Calu3 (cell line): ENCODE data around the gene ONECUT1. TPM values are rescaled to one million over a fixed set of nuclear protein-coding genes. Genes with fewer than 3 reads are reported as not detected.

Experiments
- BruUV-seq: library from RNA; stranded (reverse); fragments of 400-500 nt; replicated peaks from 2 replicates; lab custom pipeline; 2021; lab: Mats Ljungman, UMichigan
- CTCF ChIA-PET: fragments of 300-600 bp; sonication (Branson Sonifier 250); formaldehyde crosslinking; loops from one replicate; lab custom pipeline; 2022; ENCODE audit warnings: antibody characterized with exemption; lab: Charles Lee
- DNase-seq: peaks from one replicate; pipeline ENCODE4 v3.0.0; 2022
- H3K27ac Mint-ChIP-seq: one replicate; pipeline ENCODE4 v1.8.0; 2022; ENCODE audit warnings: mixed read lengths; ENCODE audit not compliant: unreplicated experiment
- H3K27me3 Mint-ChIP-seq: one replicate; pipeline ENCODE4 v1.8.0; 2022; ENCODE audit warnings: mixed read lengths; ENCODE audit not compliant: unreplicated experiment
- H3K36me3 Mint-ChIP-seq: one replicate; pipeline ENCODE4 v1.8.0; 2022; ENCODE audit warnings: mild to moderate bottlenecking, moderate library complexity, mixed read lengths; ENCODE audit not compliant: insufficient read depth, unreplicated experiment
- H3K4me1 Mint-ChIP-seq: one replicate; pipeline ENCODE4 v1.8.0; 2022; ENCODE audit warnings: mild to moderate bottlenecking, low read depth, mixed read lengths; ENCODE audit not compliant: unreplicated experiment
- H3K4me3 Mint-ChIP-seq: one replicate; pipeline ENCODE4 v1.8.0; 2022; ENCODE audit warnings: mild to moderate bottlenecking, low read depth, moderate library complexity, mixed read lengths; ENCODE audit not compliant: unreplicated experiment
- H3K9me3 Mint-ChIP-seq: one replicate; pipeline ENCODE4 v1.8.0; 2022; ENCODE audit warnings: low read depth, mixed read lengths; ENCODE audit not compliant: unreplicated experiment
- CTCF ChIP-seq: fragments of 200-600 bp; IDR thresholded peaks from one replicate; pipeline ENCODE4 v1.8.0; 2022; ENCODE audit warnings: antibody characterized with exemption; ENCODE audit not compliant: unreplicated experiment
- intact Hi-C: fragments of 100-400 bp; cut with micrococcal nuclease; formaldehyde crosslinking; loops from one replicate; pipeline ENCODE4 v1.10.0; 2022; ENCODE audit not compliant: unreplicated experiment
- total RNA-seq: library from RNA; stranded (reverse); gene quantifications from 2 replicates; pipeline ENCODE4 v1.2.3, GENCODE V29; 2022

ONECUT1 gene
- total RNA-seq, 1 experiment from 2014 or later, result 1.1 TPM

- Mint-ChIP-seq H3K27me3 (peaks cover 38% of the 10 kb centered on the region), H3K4me3 (peak overlapping the region; percentile 57), H3K36me3 (peaks cover 1% of the 10 kb centered on the region), H3K27ac (no peak overlapping the region), H3K9me3 (no peaks in the 10 kb centered on the region), H3K4me1 (peaks cover 7% of the 10 kb centered on the region)
- DNase-seq, result peak; percentile 71
- CTCF ChIA-PET, result interaction anchor here (0.6 to 1.1 kb wide), 3 partner anchors 15 to 732 kb away, joined by 3 to 7 read pairs (median 4); no protein-coding TSS in a partner anchor
- intact Hi-C loops, result loop anchor here (2.0 to 10.0 kb wide), 5 partner anchors 416 to 936 kb away; no protein-coding TSS in a partner anchor
- no TSS peak for BruUV-seq
- TF ChIP-seq CTCF, result peak; percentile 69
Observed at GRCh38 chr15:52780172-52780980, 9.8 kb downstream of the ONECUT1 start.

- no TSS peak for BruUV-seq
- no peak for DNase-seq
- intact Hi-C loops, result no loop called here
- H3K27me3 Mint-ChIP-seq, result peaks cover 27% of the 10 kb centered on the region
- H3K36me3 Mint-ChIP-seq, result no peaks in the 10 kb centered on the region
- no peak overlapping the region for H3K4me3 Mint-ChIP-seq
- TF ChIP-seq CTCF, result no peak
- H3K4me1 Mint-ChIP-seq, result peaks cover 7% of the 10 kb centered on the region
- H3K27ac Mint-ChIP-seq, result no peak overlapping the region
- H3K9me3 Mint-ChIP-seq, result no peaks in the 10 kb centered on the region
- CTCF ChIA-PET, result no interaction called here
Observed at GRCh38 chr15:52778457-52778856, 11.7 kb downstream of the ONECUT1 start.

- CTCF ChIA-PET, result interaction anchor here (1.0 kb wide), 1 partner anchor 10 kb away, joined by 3 read pairs; no protein-coding TSS in a partner anchor
- intact Hi-C loops, result no loop called here
- no peak for TF ChIP-seq CTCF
- H3K27ac Mint-ChIP-seq, result no peak overlapping the region
- no TSS peak for BruUV-seq
- H3K36me3 Mint-ChIP-seq, result no peaks in the 10 kb centered on the region
- no peak for DNase-seq
- no peaks in the 10 kb centered on the region for H3K4me1 Mint-ChIP-seq
- no peak overlapping the region for H3K4me3 Mint-ChIP-seq
- peaks cover 41% of the 10 kb centered on the region for H3K27me3 Mint-ChIP-seq
- H3K9me3 Mint-ChIP-seq, result no peaks in the 10 kb centered on the region
Observed at GRCh38 chr15:52772766-52773165, 17.4 kb downstream of the ONECUT1 start.

- TF ChIP-seq CTCF, result no peak
- H3K4me3 Mint-ChIP-seq, result no peak overlapping the region
- intact Hi-C loops, result loop anchor here (5.0 kb wide), 1 partner anchor 952 kb away; no protein-coding TSS in a partner anchor
- BruUV-seq, result no TSS peak
- peaks cover 12% of the 10 kb centered on the region for H3K4me1 Mint-ChIP-seq
- H3K9me3 Mint-ChIP-seq, result peaks cover 2% of the 10 kb centered on the region
- no peak overlapping the region for H3K27ac Mint-ChIP-seq
- no peaks in the 10 kb centered on the region for H3K36me3 Mint-ChIP-seq
- peaks cover 32% of the 10 kb centered on the region for H3K27me3 Mint-ChIP-seq
- DNase-seq, result peak; percentile 35
- CTCF ChIA-PET, result interaction anchor here (0.5 to 1.4 kb wide), 7 partner anchors 14 to 746 kb away, joined by 3 to 7 read pairs (median 4); no protein-coding TSS in a partner anchor
Observed at GRCh38 chr15:52765785-52766184, 24.4 kb downstream of the ONECUT1 start.
